Neural cell (in vitro differentiated cells): ENCODE data around the gene METTL24.

Experiments
- EP300 ChIP-seq: fragments of 450-650 bp; conservative IDR thresholded peaks from 2 replicates; pipeline ENCODE4 v1.6.1; 2014; ENCODE audit warnings: antibody characterized with exemption, mild to moderate bottlenecking, moderate library complexity; ENCODE audit not compliant: poor library complexity, severe bottlenecking
- POLR2AphosphoS5 ChIP-seq: IDR thresholded peaks from 2 replicates; pipeline ENCODE4 v1.6.1; 2012
- REST ChIP-seq: IDR thresholded peaks from 2 replicates; pipeline ENCODE4 v1.6.1; 2012; ENCODE audit warnings: borderline replicate concordance
- TAF1 ChIP-seq: IDR thresholded peaks from 2 replicates; pipeline ENCODE4 v1.6.1; 2012; ENCODE audit warnings: low read depth
- TF ChIP-seq, protein P1 (sequence below): fragments of 450-650 bp; IDR thresholded peaks from 2 replicates; pipeline ENCODE4 v1.5.1; 2014; ENCODE audit warnings: antibody characterized with exemption, mild to moderate bottlenecking, moderate library complexity; ENCODE audit not compliant: poor library complexity, severe bottlenecking

- TF ChIP-seq, protein P1, sequence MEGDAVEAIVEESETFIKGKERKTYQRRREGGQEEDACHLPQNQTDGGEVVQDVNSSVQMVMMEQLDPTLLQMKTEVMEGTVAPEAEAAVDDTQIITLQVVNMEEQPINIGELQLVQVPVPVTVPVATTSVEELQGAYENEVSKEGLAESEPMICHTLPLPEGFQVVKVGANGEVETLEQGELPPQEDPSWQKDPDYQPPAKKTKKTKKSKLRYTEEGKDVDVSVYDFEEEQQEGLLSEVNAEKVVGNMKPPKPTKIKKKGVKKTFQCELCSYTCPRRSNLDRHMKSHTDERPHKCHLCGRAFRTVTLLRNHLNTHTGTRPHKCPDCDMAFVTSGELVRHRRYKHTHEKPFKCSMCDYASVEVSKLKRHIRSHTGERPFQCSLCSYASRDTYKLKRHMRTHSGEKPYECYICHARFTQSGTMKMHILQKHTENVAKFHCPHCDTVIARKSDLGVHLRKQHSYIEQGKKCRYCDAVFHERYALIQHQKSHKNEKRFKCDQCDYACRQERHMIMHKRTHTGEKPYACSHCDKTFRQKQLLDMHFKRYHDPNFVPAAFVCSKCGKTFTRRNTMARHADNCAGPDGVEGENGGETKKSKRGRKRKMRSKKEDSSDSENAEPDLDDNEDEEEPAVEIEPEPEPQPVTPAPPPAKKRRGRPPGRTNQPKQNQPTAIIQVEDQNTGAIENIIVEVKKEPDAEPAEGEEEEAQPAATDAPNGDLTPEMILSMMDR: no peak
- TF ChIP-seq POLR2AphosphoS5 (no peak), REST (no peak), EP300 (no peak), TAF1 (no peak)
These were observed 107.3 kb downstream of the METTL24 start for GRCh38 chr6:110250838-110251237.
